DND-41 (cell line): ENCODE results near the gene PRKCZ.

Experiments used
- EZH2 ChIP-seq: IDR thresholded peaks from 3 replicates; pipeline ENCODE4 v1.6.1; 2012; ENCODE audit warnings: borderline replicate concordance, low read depth, mild to moderate bottlenecking, moderate library complexity, low read length, inconsistent platforms; ENCODE audit not compliant: severe bottlenecking
- TF ChIP-seq, protein P1 (sequence below): IDR thresholded peaks from 2 replicates; pipeline ENCODE4 v1.5.1; 2012; ENCODE audit warnings: borderline replicate concordance, low read length, moderate library complexity, mild to moderate bottlenecking; ENCODE audit not compliant: poor library complexity, severe bottlenecking; ENCODE audit errors: extremely low read depth

- TF ChIP-seq, protein P1, sequence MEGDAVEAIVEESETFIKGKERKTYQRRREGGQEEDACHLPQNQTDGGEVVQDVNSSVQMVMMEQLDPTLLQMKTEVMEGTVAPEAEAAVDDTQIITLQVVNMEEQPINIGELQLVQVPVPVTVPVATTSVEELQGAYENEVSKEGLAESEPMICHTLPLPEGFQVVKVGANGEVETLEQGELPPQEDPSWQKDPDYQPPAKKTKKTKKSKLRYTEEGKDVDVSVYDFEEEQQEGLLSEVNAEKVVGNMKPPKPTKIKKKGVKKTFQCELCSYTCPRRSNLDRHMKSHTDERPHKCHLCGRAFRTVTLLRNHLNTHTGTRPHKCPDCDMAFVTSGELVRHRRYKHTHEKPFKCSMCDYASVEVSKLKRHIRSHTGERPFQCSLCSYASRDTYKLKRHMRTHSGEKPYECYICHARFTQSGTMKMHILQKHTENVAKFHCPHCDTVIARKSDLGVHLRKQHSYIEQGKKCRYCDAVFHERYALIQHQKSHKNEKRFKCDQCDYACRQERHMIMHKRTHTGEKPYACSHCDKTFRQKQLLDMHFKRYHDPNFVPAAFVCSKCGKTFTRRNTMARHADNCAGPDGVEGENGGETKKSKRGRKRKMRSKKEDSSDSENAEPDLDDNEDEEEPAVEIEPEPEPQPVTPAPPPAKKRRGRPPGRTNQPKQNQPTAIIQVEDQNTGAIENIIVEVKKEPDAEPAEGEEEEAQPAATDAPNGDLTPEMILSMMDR = no peak
- TF ChIP-seq EZH2 = no peak
Observed at GRCh38 chr1:2127187-2128145, 77.3 kb downstream of the PRKCZ start.
